Neural cell (in vitro differentiated cells): ENCODE results near the gene PDE10A. TPM values are rescaled to one million over a fixed set of nuclear protein-coding genes. Genes with fewer than 3 reads are reported as not detected.

Source experiments
- H2AFZ ChIP-seq: fragments of 200-600, 300-800 bp; sonication (generic), shearing (Covaris generic); 2 replicates; pipeline ENCODE4 v1.6.0; 2014; ENCODE audit warnings: low read depth, mild to moderate bottlenecking, antibody characterized with exemption, low read length, moderate library complexity
- H3F3A ChIP-seq: fragments of 200-600 bp; shearing (Covaris generic); 2 replicates; pipeline ENCODE4 v1.6.1; 2016; ENCODE audit warnings: mild to moderate bottlenecking, moderate library complexity, mixed read lengths, antibody characterized with exemption, low read length; ENCODE audit not compliant: insufficient read depth, poor library complexity, severe bottlenecking
- H3K27ac ChIP-seq: fragments of 200-600, 300-800 bp; sonication (generic), shearing (Covaris generic); 2 replicates; pipeline ENCODE4 v1.5.1; 2014; ENCODE audit warnings: mild to moderate bottlenecking, low read length, moderate library complexity
- H3K27me3 ChIP-seq: fragments of 300-800, 200-600 bp; sonication (generic), shearing (Covaris generic); 2 replicates; pipeline ENCODE4 v1.6.0; 2014; ENCODE audit warnings: mild to moderate bottlenecking, low read depth, low read length, moderate library complexity; ENCODE audit not compliant: insufficient read depth
- H3K36me3 ChIP-seq: fragments of 300-800, 200-600 bp; sonication (generic), shearing (Covaris generic); 2 replicates; pipeline ENCODE4 v1.5.1; 2014; ENCODE audit warnings: mild to moderate bottlenecking, antibody characterized with exemption, low read length, moderate library complexity; ENCODE audit not compliant: insufficient read depth
- H3K4me2 ChIP-seq: fragments of 300-800, 200-600 bp; sonication (generic), shearing (Covaris generic); 2 replicates; pipeline ENCODE4 v1.6.0; 2014; ENCODE audit warnings: mild to moderate bottlenecking, low read length
- H3K4me3 ChIP-seq: fragments of 300-800, 200-600 bp; sonication (generic), shearing (Covaris generic); 2 replicates; pipeline ENCODE4 v1.5.1; 2014; ENCODE audit warnings: mild to moderate bottlenecking, low read length, moderate library complexity
- H3K79me2 ChIP-seq: fragments of 200-600 bp; shearing (Covaris generic); replicated peaks from 2 replicates; pipeline ENCODE4 v1.6.0; 2014; ENCODE audit warnings: mild to moderate bottlenecking, low read length, moderate library complexity; ENCODE audit not compliant: insufficient read depth
- H3K9ac ChIP-seq: fragments of 300-800, 200-600 bp; sonication (generic), shearing (Covaris generic); 2 replicates; pipeline ENCODE4 v1.6.1; 2016; ENCODE audit warnings: mild to moderate bottlenecking, low read length, mixed read lengths
- H3K9me2 ChIP-seq: fragments of 200-600 bp; shearing (Covaris generic); 2 replicates; pipeline ENCODE4 v1.6.1; 2016; ENCODE audit warnings: mild to moderate bottlenecking, low read length, mixed read lengths; ENCODE audit not compliant: insufficient read depth
- H3K9me3 ChIP-seq: fragments of 200-600, 300-800 bp; sonication (generic), shearing (Covaris generic); 2 replicates; pipeline ENCODE4 v1.6.1; 2016; ENCODE audit warnings: mild to moderate bottlenecking, mixed run types, low read length, moderate library complexity, mixed read lengths
- H4K20me1 ChIP-seq: fragments of 200-600 bp; shearing (Covaris generic); 2 replicates; pipeline ENCODE4 v1.6.1; 2016; ENCODE audit warnings: mild to moderate bottlenecking, mixed run types; ENCODE audit not compliant: insufficient read depth
- CTCF ChIP-seq: fragments of 450-650 bp; IDR thresholded peaks from 2 replicates; pipeline ENCODE4 v1.5.1; 2014; ENCODE audit warnings: antibody characterized with exemption, mild to moderate bottlenecking, moderate library complexity; ENCODE audit not compliant: poor library complexity, severe bottlenecking
- EP300 ChIP-seq: fragments of 450-650 bp; conservative IDR thresholded peaks from 2 replicates; pipeline ENCODE4 v1.6.1; 2014; ENCODE audit warnings: antibody characterized with exemption, mild to moderate bottlenecking, moderate library complexity; ENCODE audit not compliant: poor library complexity, severe bottlenecking
- EZH2 ChIP-seq: fragments of 200-600, 300-800 bp; shearing (Covaris generic), sonication (generic); IDR thresholded peaks from 2 replicates; pipeline ENCODE4 v1.6.1; 2014; ENCODE audit warnings: antibody characterized with exemption, low read length, borderline replicate concordance, mild to moderate bottlenecking; ENCODE audit not compliant: insufficient read depth, poor library complexity, severe bottlenecking
- MXI1 ChIP-seq: fragments of 450-650 bp; conservative IDR thresholded peaks from 2 replicates; pipeline ENCODE4 v1.6.1; 2014; ENCODE audit warnings: antibody characterized with exemption, mild to moderate bottlenecking; ENCODE audit not compliant: poor library complexity, severe bottlenecking
- POLR2AphosphoS5 ChIP-seq: IDR thresholded peaks from 2 replicates; pipeline ENCODE4 v1.6.1; 2012
- RAD21 ChIP-seq: fragments of 450-650 bp; conservative IDR thresholded peaks from 2 replicates; pipeline ENCODE4 v1.6.1; 2014; ENCODE audit warnings: antibody characterized with exemption, mild to moderate bottlenecking, moderate library complexity
- REST ChIP-seq: IDR thresholded peaks from 2 replicates; pipeline ENCODE4 v1.6.1; 2012; ENCODE audit warnings: borderline replicate concordance
- SMC3 ChIP-seq: fragments of 450-650 bp; conservative IDR thresholded peaks from 2 replicates; pipeline ENCODE4 v1.6.1; 2014; ENCODE audit warnings: antibody characterized with exemption, mild to moderate bottlenecking, moderate library complexity; ENCODE audit not compliant: poor library complexity
- TAF1 ChIP-seq: IDR thresholded peaks from 2 replicates; pipeline ENCODE4 v1.6.1; 2012; ENCODE audit warnings: low read depth
- polyA plus RNA-seq: library from polyadenylated mRNA; depleted of rRNA; stranded (reverse); fragments of >200 nt; gene quantifications from 2 replicates; pipeline ENCODE4 v1.2.3, GENCODE V29; 2014

Gene PDE10A
- polyA plus RNA-seq, 1 donor from 2014 or later = 52.4 TPM

- Histone ChIP-seq H3K9me2 (no peaks in the 10 kb centered on the region), H3K4me3 (no peak overlapping the region), H3K36me3 (no peaks in the 10 kb centered on the region), H3K4me2 (no peak overlapping the region), H3K9me3 (no peaks in the 10 kb centered on the region), H3F3A (no peaks in the 10 kb centered on the region), H3K27ac (no peak overlapping the region), H4K20me1 (no peaks in the 10 kb centered on the region), H3K9ac (no peak overlapping the region), H3K79me2 (no peaks in the 10 kb centered on the region), H2AFZ (no peak overlapping the region), H3K27me3 (no peaks in the 10 kb centered on the region)
- no peak for TF ChIP-seq CTCF
These were observed 211.2 kb downstream of the PDE10A start for GRCh38 chr6:165451838-165452237.

- no peak overlapping the region for H3K4me2 ChIP-seq
- TF ChIP-seq EP300 = no peak
- no peak for TF ChIP-seq CTCF
- TF ChIP-seq EZH2 = no peak
- no peak for TF ChIP-seq POLR2AphosphoS5
- TF ChIP-seq TAF1 = no peak
- no peak for TF ChIP-seq REST
- TF ChIP-seq SMC3 = no peak
- TF ChIP-seq MXI1 = no peak
- TF ChIP-seq RAD21 = no peak
- no peak overlapping the region for H3K4me3 ChIP-seq
- H2AFZ ChIP-seq = no peak overlapping the region
- peaks cover 2% of the 10 kb centered on the region for H3K9me3 ChIP-seq
- H3K36me3 ChIP-seq = peaks cover 4% of the 10 kb centered on the region
- no peak overlapping the region for H3K27ac ChIP-seq
- H3K9me2 ChIP-seq = no peaks in the 10 kb centered on the region
- H4K20me1 ChIP-seq = no peaks in the 10 kb centered on the region
- no peaks in the 10 kb centered on the region for H3K79me2 ChIP-seq
- H3K27me3 ChIP-seq = no peaks in the 10 kb centered on the region
- H3K9ac ChIP-seq = no peak overlapping the region
- H3F3A ChIP-seq = no peaks in the 10 kb centered on the region
These were observed 214.8 kb downstream of the PDE10A start for GRCh38 chr6:165448210-165448609.
